Endodermal cell (in vitro differentiated cells): ENCODE measurements around the gene MBP. TPM values are rescaled to one million over a fixed set of nuclear protein-coding genes. Genes with fewer than 3 reads are reported as not detected.
A peak's percentile ranks its signal among the peaks of the same experiment; 100 is the strongest.

Experiments
- DNase-seq: peaks from one replicate; pipeline ENCODE4 v3.0.0-alpha.2; 2017
- H3K27ac ChIP-seq: 2 replicates; pipeline ENCODE4 v1.5.1; 2013; ENCODE audit warnings: mild to moderate bottlenecking, low read depth, low read length, moderate library complexity
- H3K27me3 ChIP-seq: 2 replicates; pipeline ENCODE4 v1.6.1; 2013; ENCODE audit warnings: mild to moderate bottlenecking, low read length, moderate library complexity; ENCODE audit not compliant: insufficient read depth, control insufficient read depth, poor library complexity, severe bottlenecking
- H3K36me3 ChIP-seq: 2 replicates; pipeline ENCODE4 v1.7.0; 2013; ENCODE audit warnings: mild to moderate bottlenecking, low read length, moderate library complexity; ENCODE audit not compliant: control insufficient read depth, insufficient read depth
- H3K4me1 ChIP-seq: one replicate; pipeline ENCODE4 v1.7.0; 2013; ENCODE audit warnings: low read length; ENCODE audit not compliant: control insufficient read depth, insufficient read depth
- H3K4me3 ChIP-seq: 2 replicates; pipeline ENCODE4 v1.5.1; 2013; ENCODE audit warnings: mild to moderate bottlenecking, low read length, moderate library complexity
- H3K9ac ChIP-seq: 2 replicates; pipeline ENCODE4 v1.6.1; 2013; ENCODE audit warnings: mild to moderate bottlenecking, low read length, moderate library complexity; ENCODE audit not compliant: poor library complexity, severe bottlenecking; ENCODE audit errors: extremely low read depth
- H3K9me3 ChIP-seq: 2 replicates; pipeline ENCODE4 v1.6.1; 2013; ENCODE audit warnings: mild to moderate bottlenecking, low read length, moderate library complexity; ENCODE audit not compliant: control insufficient read depth
- H3K27ac Mint-ChIP-seq: 2 replicates; pipeline ENCODE4 v1.8.0; 2020; ENCODE audit warnings: mixed read lengths
- H3K27me3 Mint-ChIP-seq: 2 replicates; pipeline ENCODE4 v1.8.0; 2021; ENCODE audit warnings: mild to moderate bottlenecking, mixed read lengths; ENCODE audit not compliant: insufficient read depth
- H3K36me3 Mint-ChIP-seq: 2 replicates; pipeline ENCODE4 v1.8.0; 2020; ENCODE audit warnings: low read depth, mixed read lengths
- H3K4me1 Mint-ChIP-seq: 2 replicates; pipeline ENCODE4 v1.8.0; 2020; ENCODE audit warnings: mixed read lengths
- H3K4me3 Mint-ChIP-seq: 2 replicates; pipeline ENCODE4 v1.8.0; 2020; ENCODE audit warnings: mild to moderate bottlenecking, moderate library complexity, mixed read lengths
- H3K9me3 Mint-ChIP-seq: 2 replicates; pipeline ENCODE4 v1.8.0; 2020; ENCODE audit warnings: mild to moderate bottlenecking, mixed read lengths
- CTCF ChIP-seq: fragments of 200-600 bp; sonication (generic); conservative IDR thresholded peaks from 2 replicates; pipeline ENCODE4 v1.5.0; 2021; ENCODE audit warnings: antibody characterized with exemption, mild to moderate bottlenecking
- WGBS, 2 experiments: methylation state at CpG; one replicate each; pipeline versions ENCODE4 v1.1.5 to v1.1.7; 2013; ENCODE audit warnings: missing lambda C conversion rate in 2 of 2, mixed read lengths in 1 of 2; ENCODE audit not compliant: insufficient coverage in 1 of 2, insufficient read length in 1 of 2; 5-methylcytosine and 5-hydroxymethylcytosine counted together
- total RNA-seq, 2 donors: library from RNA; stranded (reverse); fragmentation: NEBNext Ultra II Directional in 1 of 2; extraction: Animal tissue kit (Norgen Biotek cat#: 25700) in 1 of 2; gene quantifications; 2 replicates in 1 of 2; 3 replicates in 1 of 2; pipeline ENCODE4 v1.2.1, GENCODE V29; 2021

Gene MBP
- total RNA-seq, 2 donors from 2014 or later, result 16.3 to 19.0 TPM

GRCh38 chr18:77103991-77104531, 28.5 kb downstream of the MBP start:
- Mint-ChIP-seq H3K4me1 (peaks cover 31% of the 10 kb centered on the region), H3K9me3 (no peaks in the 10 kb centered on the region), H3K27me3 (no peaks in the 10 kb centered on the region), H3K36me3 (peaks cover 13% of the 10 kb centered on the region), H3K4me3 (no peak overlapping the region), H3K27ac (no peak overlapping the region)
- no peak overlapping the region for H3K27ac ChIP-seq
- no peak for DNase-seq
- H3K27me3 ChIP-seq, result no peaks in the 10 kb centered on the region
- no peak overlapping the region for H3K4me3 ChIP-seq
- no peaks in the 10 kb centered on the region for H3K9me3 ChIP-seq
- H3K36me3 ChIP-seq, result no peaks in the 10 kb centered on the region
- no peaks in the 10 kb centered on the region for H3K4me1 ChIP-seq
- 94 to 96% methylated on average over 11 of the region's 11 CpGs for WGBS, 2 experiments
- no peak overlapping the region for H3K9ac ChIP-seq
- no peak for TF ChIP-seq CTCF

- Histone ChIP-seq H3K9ac (no peak overlapping the region), H3K4me1 (no peaks in the 10 kb centered on the region), H3K27ac (no peak overlapping the region), H3K36me3 (no peaks in the 10 kb centered on the region), H3K9me3 (no peaks in the 10 kb centered on the region), H3K27me3 (no peaks in the 10 kb centered on the region), H3K4me3 (no peak overlapping the region)
- H3K27me3 Mint-ChIP-seq, result no peaks in the 10 kb centered on the region
- H3K4me3 Mint-ChIP-seq, result no peak overlapping the region
- peaks cover 34% of the 10 kb centered on the region for H3K4me1 Mint-ChIP-seq
- no peak for DNase-seq
- peaks cover 13% of the 10 kb centered on the region for H3K36me3 Mint-ChIP-seq
- TF ChIP-seq CTCF, result no peak
- no peaks in the 10 kb centered on the region for H3K9me3 Mint-ChIP-seq
- H3K27ac Mint-ChIP-seq, result no peak overlapping the region
- WGBS, 2 experiments, result 93 to 94% methylated on average over 7 to 14 of the region's 14 CpGs
These were observed 29.3 kb downstream of the MBP start for GRCh38 chr18:77103187-77103850.

GRCh38 chr18:77102259-77103040, 30.1 kb downstream of the MBP start:
- H3K27ac Mint-ChIP-seq, result peak overlapping the region; percentile 69
- no peak for TF ChIP-seq CTCF
- H3K4me3 ChIP-seq, result no peak overlapping the region
- H3K27me3 ChIP-seq, result no peaks in the 10 kb centered on the region
- no peaks in the 10 kb centered on the region for H3K9me3 ChIP-seq
- no peaks in the 10 kb centered on the region for H3K36me3 ChIP-seq
- H3K9me3 Mint-ChIP-seq, result no peaks in the 10 kb centered on the region
- no peak overlapping the region for H3K4me3 Mint-ChIP-seq
- H3K36me3 Mint-ChIP-seq, result peaks cover 13% of the 10 kb centered on the region
- H3K4me1 Mint-ChIP-seq, result peaks cover 38% of the 10 kb centered on the region
- H3K27me3 Mint-ChIP-seq, result no peaks in the 10 kb centered on the region
- DNase-seq, result no peak
- H3K4me1 ChIP-seq, result no peaks in the 10 kb centered on the region
- H3K9ac ChIP-seq, result no peak overlapping the region
- 72 to 73% methylated on average over 2 to 3 of the region's 3 CpGs for WGBS, 2 experiments
- H3K27ac ChIP-seq, result no peak overlapping the region
